Skeletal muscle satellite cell (primary cell): ENCODE data around the gene GALNT16.

Source experiments
- H3K27me3 ChIP-seq: 2 replicates; pipeline ENCODE4 v1.7.0; 2013; ENCODE audit warnings: low read length; ENCODE audit not compliant: control insufficient read depth, insufficient read depth
- H3K36me3 ChIP-seq: 2 replicates; pipeline ENCODE4 v1.7.0; 2013; ENCODE audit warnings: mild to moderate bottlenecking, control low read depth, low read length; ENCODE audit not compliant: insufficient read depth
- H3K4me1 ChIP-seq: 2 replicates; pipeline ENCODE4 v1.7.0; 2013; ENCODE audit warnings: low read length; ENCODE audit not compliant: control insufficient read depth, insufficient read depth
- H3K4me2 ChIP-seq: 2 replicates; pipeline ENCODE4 v1.7.0; 2013; ENCODE audit warnings: mild to moderate bottlenecking, low read length
- H3K4me3 ChIP-seq: 2 replicates; pipeline ENCODE4 v1.7.0; 2013; ENCODE audit warnings: low read length
- H3K9ac ChIP-seq: 2 replicates; pipeline ENCODE4 v1.7.0; 2013; ENCODE audit warnings: mild to moderate bottlenecking, low read depth, low read length, moderate library complexity
- H3K9me3 ChIP-seq: replicated peaks from 2 replicates; pipeline ENCODE4 v1.7.0; 2013; ENCODE audit warnings: mild to moderate bottlenecking, control low read depth, low read length

The GALNT16 gene

GRCh38 chr14:69260861-69261564, 1.1 kb downstream of the GALNT16 start:
- Histone ChIP-seq H3K4me1 (peaks cover 41% of the 10 kb centered on the region), H3K4me3 (peak overlapping the region; percentile 68), H3K9ac (no peak overlapping the region)

DNA sequence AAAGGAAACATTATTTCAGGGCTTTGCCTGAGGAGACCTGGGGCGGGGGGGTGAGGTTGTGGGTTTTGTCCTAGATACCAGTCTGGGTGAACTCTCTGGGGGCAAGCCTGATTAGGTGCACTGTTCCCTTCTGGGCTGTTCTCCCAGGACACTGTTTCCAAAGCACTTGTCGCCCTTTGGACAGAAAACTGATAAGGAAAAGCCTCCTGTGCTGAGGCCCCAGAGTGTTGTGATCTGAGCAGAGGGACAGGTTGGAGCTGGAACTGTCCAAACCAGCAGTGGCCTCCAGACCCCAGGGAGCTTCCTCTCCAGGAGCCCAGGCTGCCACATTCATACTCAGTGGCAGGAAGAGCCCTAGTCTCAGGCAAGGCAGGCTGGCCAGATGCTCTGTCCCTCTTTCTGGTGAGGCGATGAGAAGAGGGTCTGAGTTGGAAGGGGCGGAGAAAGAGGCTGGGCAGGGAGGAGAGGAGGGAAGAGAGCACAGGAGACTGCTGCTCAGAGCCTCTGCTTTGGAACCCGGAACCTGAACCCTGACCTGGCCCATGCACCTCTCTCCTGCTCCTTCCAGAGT, 1.9 kb downstream of the GALNT16 start:
- H3K4me2 ChIP-seq, result no peak overlapping the region
- no peak overlapping the region for H3K9ac ChIP-seq
- H3K4me3 ChIP-seq, result no peak overlapping the region
- no peaks in the 10 kb centered on the region for H3K36me3 ChIP-seq
- H3K9me3 ChIP-seq, result no peaks in the 10 kb centered on the region
- H3K27me3 ChIP-seq, result peaks cover 24% of the 10 kb centered on the region
- H3K4me1 ChIP-seq, result peaks cover 41% of the 10 kb centered on the region

More at GRCh38 chr14:69260861-69261564, 1.1 kb downstream of the GALNT16 start:
- Histone ChIP-seq H3K9me3 (no peaks in the 10 kb centered on the region), H3K36me3 (no peaks in the 10 kb centered on the region), H3K27me3 (peaks cover 27% of the 10 kb centered on the region), H3K4me2 (peak overlapping the region; percentile 91)

DNA sequence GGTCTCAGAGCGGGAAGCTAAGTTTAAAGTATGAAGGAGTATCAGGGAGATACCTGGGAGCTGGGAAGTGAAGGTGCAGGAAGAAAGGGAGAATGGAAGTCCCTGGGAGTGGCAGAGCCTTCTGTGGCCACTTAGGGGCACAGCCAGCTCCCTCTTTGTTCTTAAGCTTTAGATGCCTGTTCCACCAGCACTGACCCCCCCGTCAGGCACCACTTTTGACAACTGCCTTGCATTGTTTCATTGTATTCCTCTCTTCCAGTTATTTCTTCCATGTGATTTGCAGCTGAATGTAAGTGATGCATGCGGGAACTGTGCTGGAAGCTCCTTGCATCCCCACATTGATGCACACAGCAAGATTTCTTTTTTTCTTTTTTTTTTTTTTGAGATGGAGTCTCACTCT, 2.6 kb downstream of the GALNT16 start:
- Histone ChIP-seq H3K4me1 (peaks cover 43% of the 10 kb centered on the region), H3K9me3 (no peaks in the 10 kb centered on the region), H3K27me3 (peaks cover 20% of the 10 kb centered on the region), H3K4me2 (no peak overlapping the region), H3K36me3 (no peaks in the 10 kb centered on the region), H3K9ac (no peak overlapping the region), H3K4me3 (no peak overlapping the region)

DNA sequence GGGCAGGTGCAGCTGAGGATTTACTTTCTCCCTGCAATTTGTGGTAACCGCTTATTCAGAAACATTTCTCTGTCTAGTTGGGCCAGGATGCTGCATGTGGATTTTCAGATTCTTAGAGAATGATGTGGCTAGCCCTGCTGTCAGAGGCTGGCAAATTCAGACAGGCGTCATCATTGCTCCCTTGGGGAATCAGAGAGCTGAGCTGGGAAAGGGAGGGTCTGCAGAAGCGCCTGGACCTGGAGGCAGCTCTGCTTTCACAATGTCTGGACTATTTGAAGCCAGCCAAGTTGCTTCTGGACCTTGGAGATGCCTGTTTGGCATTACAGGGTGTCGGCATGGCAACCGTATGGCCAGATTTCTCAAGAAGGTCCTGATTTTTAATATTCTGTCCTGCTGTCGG, 3.4 kb downstream of the GALNT16 start:
- H3K4me3 ChIP-seq, result no peak overlapping the region
- peak overlapping the region; percentile 15 for H3K9ac ChIP-seq
- peak overlapping the region; percentile 78 for H3K4me2 ChIP-seq
- H3K9me3 ChIP-seq, result no peaks in the 10 kb centered on the region
- H3K27me3 ChIP-seq, result peaks cover 14% of the 10 kb centered on the region
- no peaks in the 10 kb centered on the region for H3K36me3 ChIP-seq
- peaks cover 52% of the 10 kb centered on the region for H3K4me1 ChIP-seq

DNA sequence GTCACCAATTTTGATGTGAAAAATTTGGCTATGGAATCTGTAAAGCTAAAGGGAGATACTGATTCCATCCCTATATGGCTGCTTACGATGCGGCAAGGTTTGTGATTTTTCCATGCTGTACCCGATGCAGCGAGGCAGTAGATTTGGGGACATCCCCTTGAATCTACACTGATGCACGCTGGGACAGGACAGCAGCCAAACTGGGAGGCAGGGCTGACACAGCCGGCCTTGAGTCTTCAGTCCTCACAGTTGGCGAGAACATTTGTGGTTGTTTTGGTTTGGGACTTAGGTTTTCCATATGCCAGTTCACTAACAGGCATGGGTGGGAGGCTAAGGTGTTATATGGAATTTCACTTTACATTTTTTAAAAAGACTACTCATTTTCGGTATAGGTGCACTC, 3.8 kb downstream of the GALNT16 start:
- peaks cover 56% of the 10 kb centered on the region for H3K4me1 ChIP-seq
- no peaks in the 10 kb centered on the region for H3K36me3 ChIP-seq
- H3K9ac ChIP-seq, result peak overlapping the region; percentile 15
- no peaks in the 10 kb centered on the region for H3K9me3 ChIP-seq
- H3K27me3 ChIP-seq, result peaks cover 10% of the 10 kb centered on the region
- no peak overlapping the region for H3K4me3 ChIP-seq
- peak overlapping the region; percentile 78 for H3K4me2 ChIP-seq

- H3K4me1 ChIP-seq, result peaks cover 50% of the 10 kb centered on the region
- no peak overlapping the region for H3K9ac ChIP-seq
- no peak overlapping the region for H3K4me2 ChIP-seq
- peaks cover 2% of the 10 kb centered on the region for H3K27me3 ChIP-seq
- H3K9me3 ChIP-seq, result no peaks in the 10 kb centered on the region
- H3K36me3 ChIP-seq, result no peaks in the 10 kb centered on the region
- no peak overlapping the region for H3K4me3 ChIP-seq
These were observed 6.8 kb downstream of the GALNT16 start for GRCh38 chr14:69266572-69267345.

- no peak overlapping the region for H3K4me3 ChIP-seq
- H3K36me3 ChIP-seq, result no peaks in the 10 kb centered on the region
- peaks cover 43% of the 10 kb centered on the region for H3K4me1 ChIP-seq
- no peaks in the 10 kb centered on the region for H3K27me3 ChIP-seq
- H3K4me2 ChIP-seq, result no peak overlapping the region
- H3K9ac ChIP-seq, result no peak overlapping the region
- H3K9me3 ChIP-seq, result no peaks in the 10 kb centered on the region
These were observed 7.5 kb downstream of the GALNT16 start for GRCh38 chr14:69267492-69267891.

- peak overlapping the region; percentile 4 for H3K4me2 ChIP-seq
- H3K4me3 ChIP-seq, result no peak overlapping the region
- H3K9me3 ChIP-seq, result no peaks in the 10 kb centered on the region
- peak overlapping the region; percentile 53 for H3K9ac ChIP-seq
- H3K36me3 ChIP-seq, result no peaks in the 10 kb centered on the region
- peaks cover 35% of the 10 kb centered on the region for H3K4me1 ChIP-seq
- H3K27me3 ChIP-seq, result no peaks in the 10 kb centered on the region
These were observed 8.3 kb downstream of the GALNT16 start for GRCh38 chr14:69268223-69268622.

GRCh38 chr14:69268763-69269162, 8.8 kb downstream of the GALNT16 start:
- peaks cover 32% of the 10 kb centered on the region for H3K4me1 ChIP-seq
- no peaks in the 10 kb centered on the region for H3K27me3 ChIP-seq
- no peaks in the 10 kb centered on the region for H3K9me3 ChIP-seq
- no peak overlapping the region for H3K4me3 ChIP-seq
- H3K9ac ChIP-seq, result peak overlapping the region; percentile 53
- H3K4me2 ChIP-seq, result peak overlapping the region; percentile 37
- H3K36me3 ChIP-seq, result no peaks in the 10 kb centered on the region

DNA sequence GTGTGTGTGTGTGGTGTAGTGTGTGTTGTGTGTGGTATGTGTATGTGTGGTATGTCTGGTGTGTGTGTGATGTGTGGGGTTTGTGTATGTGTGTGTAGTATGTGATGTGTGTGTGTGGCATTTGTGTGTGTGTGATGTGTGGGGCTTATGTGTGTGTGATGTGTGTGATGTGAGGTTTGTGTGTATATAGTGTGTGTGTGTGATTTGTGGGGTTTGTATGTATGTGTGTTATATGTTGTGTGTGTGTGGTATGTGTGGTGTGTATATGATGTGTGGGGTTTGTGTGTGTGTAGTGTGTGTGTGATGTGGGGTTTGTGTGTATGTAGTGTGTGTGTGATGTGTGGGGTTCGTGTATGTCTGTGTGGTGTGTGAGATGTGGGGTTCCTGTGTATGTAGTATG, 9.4 kb downstream of the GALNT16 start:
- Histone ChIP-seq H3K36me3 (no peaks in the 10 kb centered on the region), H3K9ac (peak overlapping the region; percentile 19), H3K4me2 (peak overlapping the region; percentile 37), H3K4me1 (peaks cover 25% of the 10 kb centered on the region), H3K27me3 (no peaks in the 10 kb centered on the region), H3K4me3 (no peak overlapping the region), H3K9me3 (no peaks in the 10 kb centered on the region)

DNA sequence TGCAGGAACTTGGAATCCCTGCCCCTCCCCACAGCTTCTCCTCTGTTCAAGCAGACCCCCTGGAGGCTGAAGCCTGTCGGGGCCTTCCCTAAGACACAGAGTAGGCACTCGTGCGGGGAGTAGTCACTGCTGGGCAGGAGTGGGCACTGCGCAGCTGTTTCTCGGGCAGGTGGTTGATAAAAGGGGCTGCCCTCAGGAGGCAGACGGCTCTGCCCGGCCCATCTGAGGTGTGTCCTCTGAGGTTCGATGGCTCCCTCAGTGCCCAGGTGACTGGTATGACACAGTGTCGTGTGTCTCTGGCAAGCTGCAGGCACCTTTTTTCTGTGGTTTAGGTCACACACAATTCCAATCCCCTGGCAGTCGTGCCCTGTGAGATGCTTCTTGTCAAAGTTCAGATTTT, 10.1 kb downstream of the GALNT16 start:
- Histone ChIP-seq H3K36me3 (no peaks in the 10 kb centered on the region), H3K9me3 (no peaks in the 10 kb centered on the region), H3K27me3 (no peaks in the 10 kb centered on the region), H3K4me3 (no peak overlapping the region), H3K4me1 (peaks cover 25% of the 10 kb centered on the region), H3K9ac (no peak overlapping the region), H3K4me2 (no peak overlapping the region)
